ENCODE data around the gene RAB11B. TPM values are rescaled to one million over a fixed set of nuclear protein-coding genes. Genes with fewer than 3 reads are reported as not detected.

Gene RAB11B
- total and polyA plus RNA-seq, 2 of the 13 experiments (the other 11 are each of a cell fraction or from before 2014, with no cell fraction given), result 6.0 to 28.4 TPM

GRCh38 chr19:8361921-8362793 lies 28.0 kb upstream of the RAB11B start (continued):
- TF ChIP-seq TFAP4 (IDR thresholded peaks at IDR 0.05; ENCODE audit: borderline replicate concordance, low read depth) (peak; percentile 94), ZNF383 (CRISPR knock-in tag; IDR thresholded peaks at IDR 0.05; ENCODE audit: borderline replicate concordance) (no peak), ZNF24 (IDR thresholded peaks at IDR 0.05) (peak; percentile 23; the same call in 1 of the 2 replicates), E2F5 (CRISPR knock-in tag; conservative IDR thresholded peaks at IDR 0.05) (no peak), ZBTB26 (CRISPR knock-in tag; IDR thresholded peaks at IDR 0.05; ENCODE audit: borderline replicate concordance) (no peak), GZF1 (CRISPR knock-in tag; IDR thresholded peaks at IDR 0.05) (no peak), ZNF263 (CRISPR knock-in tag; IDR thresholded peaks at IDR 0.05) (0 out of 2 replicates have a peak, but pooled peaks have one; percentile 24), FOXP4 (CRISPR knock-in tag; IDR thresholded peaks at IDR 0.05) (peak; percentile 55; the same call in 1 of the 2 replicates), PLRG1 (conservative IDR thresholded peaks at IDR 0.05) (no peak), BCLAF1 (IDR thresholded peaks at IDR 0.05) (no peak), ZFP36L2 (CRISPR knock-in tag; IDR thresholded peaks at IDR 0.05) (no peak), ZNF3 (CRISPR knock-in tag; IDR thresholded peaks at IDR 0.05) (no peak), CENPX (CRISPR knock-in tag; IDR thresholded peaks at IDR 0.05) (no peak), LCORL (IDR thresholded peaks at IDR 0.05) (no peak), LCORL (CRISPR knock-in tag; IDR thresholded peaks at IDR 0.05) (peak; percentile 86), PPARG (CRISPR knock-in tag; conservative IDR thresholded peaks at IDR 0.05) (no peak), ZNF614 (CRISPR knock-in tag; IDR thresholded peaks at IDR 0.05; ENCODE audit: borderline replicate concordance) (no peak), SP5 (CRISPR knock-in tag; IDR thresholded peaks at IDR 0.05; ENCODE audit: borderline replicate concordance, low read depth) (no peak), NFE2L1 (CRISPR knock-in tag; IDR thresholded peaks at IDR 0.05; ENCODE audit: borderline replicate concordance) (no peak), POLR2AphosphoS2 (IDR thresholded peaks at IDR 0.05; ENCODE audit: low read depth, low read length) (no peak), ZNF841 (CRISPR knock-in tag; IDR thresholded peaks at IDR 0.05; ENCODE audit: borderline replicate concordance) (no peak), AHR (CRISPR knock-in tag; IDR thresholded peaks at IDR 0.05) (no peak), IRX3 (CRISPR knock-in tag; IDR thresholded peaks at IDR 0.05; ENCODE audit: borderline replicate concordance, low read depth) (no peak), ZNF354B (CRISPR knock-in tag; IDR thresholded peaks at IDR 0.05) (no peak)
